H1 (cell line): ENCODE results near the gene ANAPC16. TPM values are rescaled to one million over a fixed set of nuclear protein-coding genes. Genes with fewer than 3 reads are reported as not detected.

Experiments
- CTCF ChIA-PET: fragments of 300-600 bp; sonication (Branson Sonifier 250); formaldehyde crosslinking; loops from one replicate; lab custom pipeline; 2021; ENCODE audit not compliant: partially characterized antibody; lab: Charles Lee
- POLR2A ChIA-PET: fragments of 300-600 bp; sonication (Branson Sonifier 250); formaldehyde crosslinking; loops from one replicate; lab custom pipeline; 2021; ENCODE audit warnings: inconsistent platforms; ENCODE audit not compliant: partially characterized antibody; lab: Charles Lee
- DNase-seq, 2 experiments: peaks; one replicate each; pipeline versions ENCODE4 v3.0.0 to v3.0.0-alpha.2; 2010 to 2022; ENCODE audit warnings: low spot score in 2 of 2, low read depth in 1 of 2, mixed read lengths in 1 of 2
- FAIRE-seq: peaks from 2 replicates; lab custom pipeline; 2011; peaks lifted over from hg19 to GRCh38; lab: Jason Lieb, UNC
- H2AFZ ChIP-seq: 2 replicates; pipeline ENCODE4 v1.8.1; 2012; ENCODE audit warnings: low read length, inconsistent platforms
- H2AK5ac ChIP-seq: 2 replicates; pipeline ENCODE4 v1.6.1; 2013; ENCODE audit warnings: low read depth, low read length
- H2BK120ac ChIP-seq: replicated peaks from 2 replicates; pipeline ENCODE3; 2013; ENCODE audit warnings: low read depth, low read length, inconsistent platforms
- H2BK12ac ChIP-seq: 2 replicates; pipeline ENCODE4 v1.6.1; 2013; ENCODE audit warnings: low read depth, low read length
- H2BK15ac ChIP-seq: 2 replicates; pipeline ENCODE4 v1.6.1; 2013; ENCODE audit warnings: low read length
- H2BK20ac ChIP-seq: 2 replicates; pipeline ENCODE4 v1.6.1; 2013; ENCODE audit warnings: low read length
- H2BK5ac ChIP-seq: 2 replicates; pipeline ENCODE4 v1.6.1; 2013; ENCODE audit warnings: low read depth, low read length
- H3K14ac ChIP-seq: 2 replicates; pipeline ENCODE4 v1.6.1; 2013; ENCODE audit warnings: inconsistent platforms; ENCODE audit not compliant: insufficient read length
- H3K18ac ChIP-seq: 2 replicates; pipeline ENCODE4 v1.6.1; 2013; ENCODE audit warnings: low read length; ENCODE audit errors: extremely low read depth
- H3K23ac ChIP-seq: 2 replicates; pipeline ENCODE4 v1.6.1; 2013; ENCODE audit warnings: inconsistent platforms; ENCODE audit not compliant: insufficient read length
- H3K23me2 ChIP-seq: 2 replicates; pipeline ENCODE4 v1.6.1; 2013; ENCODE audit warnings: low read depth, low read length
- H3K27ac ChIP-seq: 2 replicates; pipeline ENCODE4 v1.6.1; 2011; ENCODE audit warnings: low read depth, low read length, inconsistent platforms
- H3K27me3 ChIP-seq, 4 experiments: replicated peaks in 1 of 4; 1 replicate in 1 of 4; 2 replicates in 3 of 4; pipeline versions ENCODE4 v1.6.1 to v1.8.1; 2011 to 2013; ENCODE audit warnings: low read length in 3 of 4, mild to moderate bottlenecking in 3 of 4, inconsistent platforms in 2 of 4, mixed read lengths in 2 of 4, moderate library complexity in 1 of 4; ENCODE audit not compliant: control insufficient read depth in 3 of 4, insufficient read depth in 3 of 4; ENCODE audit errors: extremely low read depth in 1 of 4
- H3K36me3 ChIP-seq, 4 experiments: 2 replicates each; pipeline versions ENCODE4 v1.6.1 to v1.8.1; 2011 to 2013; ENCODE audit warnings: mild to moderate bottlenecking in 4 of 4, low read length in 3 of 4, moderate library complexity in 2 of 4, control low read depth in 1 of 4, inconsistent platforms in 1 of 4; ENCODE audit not compliant: insufficient read depth in 4 of 4, control insufficient read depth in 2 of 4
- H3K4ac ChIP-seq: replicated peaks from 2 replicates; pipeline ENCODE3; 2013; ENCODE audit warnings: low read length, low read depth, mixed read lengths, inconsistent platforms; ENCODE audit not compliant: insufficient read length
- H3K4me1 ChIP-seq, 4 experiments: replicated peaks in 1 of 4; 1 replicate in 1 of 4; 2 replicates in 3 of 4; pipeline versions ENCODE4 v1.6.1 to v1.8.1; 2011 to 2013; ENCODE audit warnings: low read length in 3 of 4, inconsistent platforms in 2 of 4, mixed read lengths in 1 of 4; ENCODE audit not compliant: insufficient read depth in 4 of 4, control insufficient read depth in 3 of 4
- H3K4me2 ChIP-seq, 2 experiments: 2 replicates each; pipeline versions ENCODE4 v1.6.1 to v1.8.1; 2011 to 2013; ENCODE audit warnings: low read depth in 2 of 2, low read length in 2 of 2, control low read depth in 1 of 2, inconsistent platforms in 1 of 2, mild to moderate bottlenecking in 1 of 2; ENCODE audit not compliant: insufficient read depth in 1 of 2
- H3K4me3 ChIP-seq, 4 experiments: fragments of 200-600, 300-600 bp in 1 of 4; sonication (generic), shearing (Covaris generic), sonication (Bioruptor Twin) in 1 of 4; 2 replicates each; pipeline versions ENCODE4 v1.5.1 to v1.8.1; 2011 to 2016; ENCODE audit warnings: low read length in 4 of 4, low read depth in 3 of 4, control low read depth in 2 of 4, inconsistent platforms in 2 of 4, mild to moderate bottlenecking in 2 of 4, mixed read lengths in 1 of 4, moderate library complexity in 1 of 4; ENCODE audit not compliant: insufficient read depth in 2 of 4; ENCODE audit errors: extremely low read depth in 1 of 4
- H3K56ac ChIP-seq: replicated peaks from 2 replicates; pipeline ENCODE3; 2013; ENCODE audit warnings: low read depth, mild to moderate bottlenecking, mixed read lengths, low read length, inconsistent platforms; ENCODE audit not compliant: insufficient read length
- H3K79me1 ChIP-seq: 2 replicates; pipeline ENCODE4 v1.6.1; 2013; ENCODE audit warnings: low read depth, low read length, control low read depth
- H3K79me2 ChIP-seq, 2 experiments: 2 replicates each; pipeline versions ENCODE4 v1.6.1 to v1.8.1; 2012 to 2013; ENCODE audit warnings: low read length in 2 of 2, mild to moderate bottlenecking in 2 of 2, inconsistent platforms in 1 of 2; ENCODE audit not compliant: insufficient read depth in 2 of 2, control insufficient read depth in 1 of 2
- H3K9ac ChIP-seq, 4 experiments: replicated peaks in 1 of 4; 1 replicate in 1 of 4; 2 replicates in 3 of 4; pipeline versions ENCODE4 v1.6.1 to v1.8.1; 2011 to 2013; ENCODE audit warnings: low read depth in 3 of 4, low read length in 3 of 4, control low read depth in 2 of 4, mild to moderate bottlenecking in 2 of 4, moderate library complexity in 2 of 4, inconsistent platforms in 1 of 4; ENCODE audit errors: extremely low read depth in 1 of 4
- H3K9me3 ChIP-seq, 2 experiments: 2 replicates each; pipeline versions ENCODE4 v1.6.1 to v1.8.1; 2012 to 2013; ENCODE audit warnings: mild to moderate bottlenecking in 2 of 2, moderate library complexity in 2 of 2, control low read depth in 1 of 2, inconsistent platforms in 1 of 2, low read depth in 1 of 2, low read length in 1 of 2, mixed read lengths in 1 of 2; ENCODE audit not compliant: insufficient read depth in 2 of 2
- H4K20me1 ChIP-seq, 2 experiments: replicated peaks in 1 of 2; 2 replicates each; pipeline versions ENCODE3 to v1.8.1; 2011 to 2013; ENCODE audit warnings: inconsistent platforms in 2 of 2, low read length in 2 of 2, mild to moderate bottlenecking in 1 of 2; ENCODE audit not compliant: insufficient read depth in 2 of 2, control insufficient read depth in 1 of 2
- H4K5ac ChIP-seq: 2 replicates; pipeline ENCODE4 v1.6.1; 2013; ENCODE audit warnings: low read length, low read depth, mixed read lengths, inconsistent platforms; ENCODE audit not compliant: insufficient read length
- H4K8ac ChIP-seq: 2 replicates; pipeline ENCODE4 v1.8.0; 2013; ENCODE audit warnings: mild to moderate bottlenecking, moderate library complexity, low read length, inconsistent platforms; ENCODE audit not compliant: insufficient read depth; ENCODE audit errors: extremely low read depth
- H4K91ac ChIP-seq: replicated peaks from 2 replicates; pipeline ENCODE3; 2013; ENCODE audit warnings: low read length, mixed read lengths, inconsistent platforms; ENCODE audit not compliant: insufficient read length
- BACH1 ChIP-seq: IDR thresholded peaks from 2 replicates; pipeline ENCODE4 v1.6.1; 2012; ENCODE audit warnings: low read length, improper control_type of control experiment
- MAFK ChIP-seq: IDR thresholded peaks from 2 replicates; pipeline ENCODE4 v1.6.1; 2012; ENCODE audit warnings: low read depth, mild to moderate bottlenecking, improper control_type of control experiment, low read length
- WGBS, 2 experiments: shearing (Covaris generic) in 1 of 2; methylation state at CpG; one replicate each; pipeline versions ENCODE4 v1.1.6 to v1.1.7; 2013 to 2015; ENCODE audit warnings: low lambda C conversion rate in 2 of 2, mixed read lengths in 2 of 2, inconsistent platforms in 1 of 2, low coverage in 1 of 2, missing lambda C conversion rate in 1 of 2; ENCODE audit not compliant: insufficient replicate concordance in 2 of 2, insufficient coverage in 1 of 2, insufficient read length in 1 of 2; ENCODE audit errors: extremely low coverage in 1 of 2, missing lambda C conversion rate in 1 of 2; 5-methylcytosine and 5-hydroxymethylcytosine counted together
- polyA plus RNA-seq, 7 experiments: library from polyadenylated mRNA; depleted of rRNA in 3 of 7; stranded (reverse) in 5 of 7; unstranded in 2 of 7; fragments of >200 nt in 5 of 7; fragments of 200-250 nt in 2 of 7; gene quantifications; 1 replicate in 5 of 7; 2 replicates in 1 of 7; 4 replicates in 1 of 7; pipeline versions ENCODE4 v1.2.1 to v1.2.3, GENCODE V29; 2011 to 2013; ENCODE audit warnings: missing spikeins in 2 of 7, mixed read lengths in 2 of 7
- total RNA-seq: library from RNA; stranded (reverse); fragmentation: NEBNext Ultra II Directional; extraction: Animal tissue kit (Norgen Biotek cat#: 25700); gene quantifications from 2 replicates; pipeline ENCODE4 v1.2.1, GENCODE V29; 2021

The ANAPC16 gene
- total and polyA plus RNA-seq, 2 of the 8 experiments (the other 6 are each of a cell fraction or from before 2014, with no cell fraction given): 53.1 to 57.4 TPM

GRCh38 chr10:72239409-72239808, 23.6 kb downstream of the ANAPC16 start:
- H3K9ac ChIP-seq: no peak overlapping the region
- H4K91ac ChIP-seq: no peak overlapping the region
- no peak overlapping the region for H3K18ac ChIP-seq
- H2AFZ ChIP-seq: no peak overlapping the region
- no peaks in the 10 kb centered on the region for H3K79me2 ChIP-seq
- H2BK120ac ChIP-seq: no peak overlapping the region
- H3K4ac ChIP-seq: no peak overlapping the region
- no peak overlapping the region for H3K23ac ChIP-seq
- ChIA-PET CTCF (interaction anchor here (0.7 to 4.1 kb wide), 6 partner anchors 10 to 97 kb away, joined by 3 to 18 read pairs (median 6); no protein-coding TSS in a partner anchor), POLR2A (interaction anchor here (0.6 to 4.5 kb wide), 7 partner anchors 9 to 82 kb away, joined by 3 to 35 read pairs (median 7); partner anchors contain the start of gene DDIT4)
- H3K79me1 ChIP-seq: no peaks in the 10 kb centered on the region
- no peaks in the 10 kb centered on the region for H4K20me1 ChIP-seq
- H3K36me3 ChIP-seq: peaks cover 3 to 9% (median 4%) of the 10 kb centered on the region in 4 experiments; a peak in 7 of 8 replicates
- DNase-seq (no peak), FAIRE-seq (no peak)
- H3K4me1 ChIP-seq: no peaks in the 10 kb centered on the region; a peak in 1 of 7 replicates
- WGBS, 2 experiments: 96% methylated on average over 1 of the region's 1 CpG; no CpG with 5 or more reads in 1 of the 2 experiments
- H4K8ac ChIP-seq: no peak overlapping the region
- no peak overlapping the region for H2BK12ac ChIP-seq
- no peak overlapping the region for H2AK5ac ChIP-seq
- no peaks in the 10 kb centered on the region for H3K9me3 ChIP-seq
- no peak overlapping the region for H2BK5ac ChIP-seq
- no peak overlapping the region for H3K14ac ChIP-seq
- H3K27ac ChIP-seq: no peak overlapping the region
- no peak overlapping the region for H4K5ac ChIP-seq
- H3K4me2 ChIP-seq: no peak overlapping the region
- H3K23me2 ChIP-seq: no peaks in the 10 kb centered on the region
- H3K4me3 ChIP-seq: no peak overlapping the region
- H3K27me3 ChIP-seq: no peaks in the 10 kb centered on the region; a peak in 1 of 7 replicates
- no peak overlapping the region for H3K56ac ChIP-seq
- no peak overlapping the region for H2BK20ac ChIP-seq
- H2BK15ac ChIP-seq: no peak overlapping the region
- TF ChIP-seq MAFK (no peak), BACH1 (no peak)
